H1 (cell line): ENCODE results near the gene RBM43. TPM values are rescaled to one million over a fixed set of nuclear protein-coding genes. Genes with fewer than 3 reads are reported as not detected.

ENCODE experiments used
- CHD7 ChIP-seq: fragments of 300-600 bp; sonication (generic); IDR thresholded peaks from 2 replicates; pipeline ENCODE4 v1.7.1; 2012; ENCODE audit warnings: low read length, moderate library complexity, mild to moderate bottlenecking, inconsistent platforms; ENCODE audit not compliant: insufficient replicate concordance
- CREB1 ChIP-seq: IDR thresholded peaks from 2 replicates; pipeline ENCODE4 v1.6.1; 2012; ENCODE audit warnings: inconsistent platforms
- polyA plus RNA-seq, 7 experiments: library from polyadenylated mRNA; depleted of rRNA in 3 of 7; stranded (reverse) in 5 of 7; unstranded in 2 of 7; fragments of >200 nt in 5 of 7; fragments of 200-250 nt in 2 of 7; gene quantifications; 1 replicate in 5 of 7; 2 replicates in 1 of 7; 4 replicates in 1 of 7; pipeline versions ENCODE4 v1.2.1 to v1.2.3, GENCODE V29; 2011 to 2013; ENCODE audit warnings: missing spikeins in 2 of 7, mixed read lengths in 2 of 7
- total RNA-seq: library from RNA; stranded (reverse); fragmentation: NEBNext Ultra II Directional; extraction: Animal tissue kit (Norgen Biotek cat#: 25700); gene quantifications from 2 replicates; pipeline ENCODE4 v1.2.1, GENCODE V29; 2021

The RBM43 gene
- total and polyA plus RNA-seq, 2 of the 8 experiments (the other 6 are each of a cell fraction or from before 2014, with no cell fraction given) = 1.7 to 2.0 TPM

DNA sequence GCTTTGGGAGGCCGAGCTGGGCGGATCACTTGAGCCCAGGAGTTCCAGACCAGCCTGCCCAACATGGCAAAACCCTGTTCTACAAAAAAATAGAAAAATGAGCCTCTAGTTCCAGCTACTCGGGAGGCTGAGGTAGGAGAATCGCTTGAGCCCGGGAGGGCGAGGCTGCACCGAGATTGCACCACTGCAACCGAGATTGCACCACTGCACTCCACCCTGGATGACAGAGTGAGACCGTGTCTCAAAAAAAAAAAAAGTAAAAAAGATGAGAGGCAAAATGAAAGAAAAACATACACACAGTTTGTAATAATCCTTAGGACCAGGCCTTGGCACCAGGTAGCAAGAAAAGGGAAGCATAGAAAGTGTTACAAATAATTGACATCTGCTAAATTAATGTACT, 22.0 kb downstream of the RBM43 start (continued):
- TF ChIP-seq CHD7 (no peak), CREB1 (no peak)
